Measurements from ENCODE around the gene REST. TPM values are rescaled to one million over a fixed set of nuclear protein-coding genes. Genes with fewer than 3 reads are reported as not detected.

Gene REST
- total RNA-seq, 1 experiment from 2014 or later, result 98.1 TPM

GRCh38 chr4:56860781-56861180, 46.9 kb upstream of the REST start:
- Histone ChIP-seq H3K18ac (ENCODE audit: insufficient read length, low read depth, low read length) (no peak overlapping the region), H3T11ph (ENCODE audit: low read length) (no peak overlapping the region), H3K56ac (ENCODE audit: insufficient read length, low read depth, low read length) (no peak overlapping the region), H4K91ac (ENCODE audit: insufficient read length, low read depth, low read length) (no peak overlapping the region), H2BK15ac (ENCODE audit: low read depth, low read length) (no peak overlapping the region), H3K79me2 (ENCODE audit: insufficient read depth, low read length) (no peaks in the 10 kb centered on the region), H2BK5ac (ENCODE audit: insufficient read length, low read length) (no peak overlapping the region), H3K4ac (ENCODE audit: low read depth, low read length) (no peak overlapping the region), H4K20me1 (ENCODE audit: control insufficient read depth, insufficient read depth, insufficient read length) (no peaks in the 10 kb centered on the region), H3K27me3 (ENCODE audit: insufficient read depth, low read length) (peaks cover 2% of the 10 kb centered on the region; the same call in 1 of the 2 replicates), H3K9ac (ENCODE audit: extremely low read depth, insufficient read length, low read length) (no peak overlapping the region), H3K27ac (ENCODE audit: insufficient read length, low read depth, low read length) (no peak overlapping the region), H3K23me2 (ENCODE audit: insufficient read length, low read depth, low read length, poor library complexity, severe bottlenecking) (no peaks in the 10 kb centered on the region), H4K8ac (replicated peaks; ENCODE audit: insufficient read length, low read depth, low read length) (no peak overlapping the region), H3K23ac (ENCODE audit: insufficient read length, low read depth, low read length) (no peak overlapping the region), H2BK12ac (ENCODE audit: insufficient read length, low read depth, low read length) (no peak overlapping the region), H3K79me1 (ENCODE audit: insufficient read depth, low read depth, low read length, poor library complexity, severe bottlenecking) (no peaks in the 10 kb centered on the region), H2BK20ac (ENCODE audit: low read depth, low read length, poor library complexity, severe bottlenecking) (no peak overlapping the region), H4K5ac (ENCODE audit: insufficient read length, low read depth, low read length) (no peak overlapping the region), H3K4me2 (ENCODE audit: insufficient read depth, insufficient read length, low read length) (no peak overlapping the region), H2AFZ (ENCODE audit: low read length) (no peak overlapping the region), H2AK5ac (ENCODE audit: insufficient read length, low read length) (no peak overlapping the region), H3K9me3 (ENCODE audit: control insufficient read depth, low read depth, low read length) (no peaks in the 10 kb centered on the region), H3K14ac (ENCODE audit: insufficient read depth, low read length) (no peak overlapping the region), H3K4me1 (ENCODE audit: insufficient read depth, low read length) (no peaks in the 10 kb centered on the region), H2BK120ac (ENCODE audit: low read depth, low read length, poor library complexity, severe bottlenecking) (no peak overlapping the region)
- H3K4me1 Mint-ChIP-seq, result peaks cover 7% of the 10 kb centered on the region in 2 experiments
- no CpG with 5 or more reads among the region's 3 CpGs for WGBS (ENCODE audit: extremely low coverage, insufficient read length, low lambda C conversion rate)
- no peak for TF ChIP-seq CTCF (conservative IDR thresholded peaks at IDR 0.05)
- no peak overlapping the region for H3K4me3 Mint-ChIP-seq
- H3K36me3 Mint-ChIP-seq (ENCODE audit: insufficient read depth in 1 of 3, low read depth in 3 of 3), result no peaks in the 10 kb centered on the region
- H3K9me3 Mint-ChIP-seq, result peaks cover 0 to 3% of the 10 kb centered on the region in 2 experiments; a peak in 2 of 5 replicates
- no peak overlapping the region for H3K27ac Mint-ChIP-seq
- no peak for DNase-seq
- H3K27me3 Mint-ChIP-seq (ENCODE audit: low read depth), result peaks cover 21% of the 10 kb centered on the region

Data from H9 (cell line).